Chondrocyte (in vitro differentiated cells): ENCODE data around the gene DCTD. TPM values are rescaled to one million over a fixed set of nuclear protein-coding genes. Genes with fewer than 3 reads are reported as not detected.
A peak's percentile ranks its signal among the peaks of the same experiment; 100 is the strongest.

Source experiments
- DNase-seq: peaks from one replicate; pipeline ENCODE4 v3.0.0; 2021; ENCODE audit warnings: mixed read lengths, low spot score
- H3K27ac Mint-ChIP-seq: one replicate; pipeline ENCODE4 v1.8.0; 2021; ENCODE audit warnings: mild to moderate bottlenecking, moderate library complexity, mixed read lengths; ENCODE audit not compliant: unreplicated experiment
- H3K27me3 Mint-ChIP-seq: 2 replicates; pipeline ENCODE4 v1.8.0; 2021; ENCODE audit warnings: low read depth, mixed read lengths
- H3K36me3 Mint-ChIP-seq: 2 replicates; pipeline ENCODE4 v1.8.0; 2021; ENCODE audit warnings: low read depth, mixed read lengths
- H3K4me1 Mint-ChIP-seq: 2 replicates; pipeline ENCODE4 v1.8.0; 2021; ENCODE audit warnings: low read depth, mild to moderate bottlenecking, mixed read lengths
- H3K4me3 Mint-ChIP-seq: one replicate; pipeline ENCODE4 v1.8.0; 2021; ENCODE audit warnings: mild to moderate bottlenecking, moderate library complexity, mixed read lengths; ENCODE audit not compliant: unreplicated experiment
- H3K9me3 Mint-ChIP-seq: 2 replicates; pipeline ENCODE4 v1.8.0; 2021; ENCODE audit warnings: low read depth, mixed read lengths
- CTCF ChIP-seq: fragments of 200-600 bp; sonication (generic); IDR thresholded peaks from 2 replicates; pipeline ENCODE4 v1.5.0; 2021; ENCODE audit warnings: antibody characterized with exemption, mild to moderate bottlenecking, moderate library complexity
- total RNA-seq: library from RNA; stranded (reverse); gene quantifications from 3 replicates; pipeline ENCODE4 v1.2.1, GENCODE V29; 2021

Gene DCTD
- total RNA-seq, 1 donor from 2014 or later: 130 TPM

GRCh38 chr4:182939680-182940079 is 22.5 kb upstream of the DCTD start:
- peaks cover 3% of the 10 kb centered on the region for H3K4me1 Mint-ChIP-seq
- H3K27ac Mint-ChIP-seq: no peak overlapping the region
- H3K9me3 Mint-ChIP-seq: no peaks in the 10 kb centered on the region
- DNase-seq: no peak
- TF ChIP-seq CTCF: no peak
- H3K27me3 Mint-ChIP-seq: peaks cover 17% of the 10 kb centered on the region
- no peak overlapping the region for H3K4me3 Mint-ChIP-seq
- H3K36me3 Mint-ChIP-seq: no peaks in the 10 kb centered on the region

DNA sequence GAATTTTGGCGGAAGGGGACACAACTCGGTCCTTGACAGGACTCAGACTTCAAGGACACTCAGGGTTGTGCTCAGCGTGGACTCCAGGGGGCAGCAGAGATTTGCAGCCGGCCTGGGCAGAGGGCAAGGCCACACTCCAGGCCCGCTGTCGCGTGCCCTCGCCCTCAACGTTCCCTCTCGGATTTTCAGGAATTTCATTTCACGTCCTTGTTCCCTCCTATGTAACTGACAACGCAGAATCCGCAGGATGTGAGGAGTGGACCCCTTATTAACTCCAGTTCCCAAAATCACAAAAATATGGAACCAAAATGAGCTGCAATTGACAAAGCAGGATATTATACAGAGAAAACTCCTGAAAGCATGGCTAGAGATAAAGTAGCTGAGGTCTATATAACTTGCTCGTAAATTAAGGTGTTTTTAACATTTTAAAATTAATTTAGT is 21.0 kb upstream of the DCTD start:
- peak; percentile 99 for TF ChIP-seq CTCF
- Mint-ChIP-seq H3K36me3 (no peaks in the 10 kb centered on the region), H3K4me3 (no peak overlapping the region), H3K27me3 (peaks cover 13% of the 10 kb centered on the region), H3K4me1 (peaks cover 3% of the 10 kb centered on the region), H3K27ac (no peak overlapping the region), H3K9me3 (no peaks in the 10 kb centered on the region)
- DNase-seq: no peak

- peaks cover 3% of the 10 kb centered on the region for H3K4me1 Mint-ChIP-seq
- H3K27ac Mint-ChIP-seq: no peak overlapping the region
- H3K9me3 Mint-ChIP-seq: no peaks in the 10 kb centered on the region
- no peak for TF ChIP-seq CTCF
- no peak for DNase-seq
- H3K27me3 Mint-ChIP-seq: peaks cover 9% of the 10 kb centered on the region
- no peak overlapping the region for H3K4me3 Mint-ChIP-seq
- no peaks in the 10 kb centered on the region for H3K36me3 Mint-ChIP-seq
These were observed 20.4 kb upstream of the DCTD start for GRCh38 chr4:182937268-182938204.

DNA sequence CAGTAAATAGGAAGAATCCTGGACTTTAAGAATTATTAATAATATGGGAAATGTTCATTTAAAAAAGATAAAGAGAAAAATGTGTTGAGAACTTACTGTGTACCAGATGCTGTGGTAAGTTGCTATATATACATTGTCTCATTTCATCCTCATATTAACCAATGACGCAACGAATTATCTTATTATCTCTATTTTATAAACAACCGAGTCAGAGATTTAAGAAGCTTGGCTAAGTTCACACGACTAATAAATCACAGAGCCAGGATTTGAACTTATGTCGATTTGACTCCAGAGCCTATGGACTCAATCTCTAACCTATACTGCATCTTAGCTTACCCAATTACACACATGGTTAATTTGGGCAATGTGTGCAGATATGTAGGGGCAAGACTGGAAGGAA is 15.5 kb upstream of the DCTD start:
- no peak overlapping the region for H3K4me3 Mint-ChIP-seq
- no peak overlapping the region for H3K27ac Mint-ChIP-seq
- H3K36me3 Mint-ChIP-seq: no peaks in the 10 kb centered on the region
- no peak for DNase-seq
- H3K27me3 Mint-ChIP-seq: no peaks in the 10 kb centered on the region
- peaks cover 16% of the 10 kb centered on the region for H3K4me1 Mint-ChIP-seq
- no peak for TF ChIP-seq CTCF
- no peaks in the 10 kb centered on the region for H3K9me3 Mint-ChIP-seq

GRCh38 chr4:182931691-182932345 is 14.6 kb upstream of the DCTD start:
- H3K27me3 Mint-ChIP-seq: no peaks in the 10 kb centered on the region
- no peak overlapping the region for H3K4me3 Mint-ChIP-seq
- no peak for DNase-seq
- no peak for TF ChIP-seq CTCF
- H3K9me3 Mint-ChIP-seq: no peaks in the 10 kb centered on the region
- H3K36me3 Mint-ChIP-seq: no peaks in the 10 kb centered on the region
- H3K27ac Mint-ChIP-seq: no peak overlapping the region
- H3K4me1 Mint-ChIP-seq: peaks cover 16% of the 10 kb centered on the region
